Activated CD4-positive, alpha-beta T cell treated with anti-CD3 and anti-CD28 coated beads for 24 hours (primary cell): ENCODE measurements around the gene LMO4.

Source experiments
- DNase-seq, 2 donors: peaks; one replicate each; pipeline ENCODE4 v3.0.0-alpha.2; 2020; ENCODE audit warnings: low read depth in 2 of 2

Gene LMO4, protein sequence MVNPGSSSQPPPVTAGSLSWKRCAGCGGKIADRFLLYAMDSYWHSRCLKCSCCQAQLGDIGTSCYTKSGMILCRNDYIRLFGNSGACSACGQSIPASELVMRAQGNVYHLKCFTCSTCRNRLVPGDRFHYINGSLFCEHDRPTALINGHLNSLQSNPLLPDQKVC

DNA sequence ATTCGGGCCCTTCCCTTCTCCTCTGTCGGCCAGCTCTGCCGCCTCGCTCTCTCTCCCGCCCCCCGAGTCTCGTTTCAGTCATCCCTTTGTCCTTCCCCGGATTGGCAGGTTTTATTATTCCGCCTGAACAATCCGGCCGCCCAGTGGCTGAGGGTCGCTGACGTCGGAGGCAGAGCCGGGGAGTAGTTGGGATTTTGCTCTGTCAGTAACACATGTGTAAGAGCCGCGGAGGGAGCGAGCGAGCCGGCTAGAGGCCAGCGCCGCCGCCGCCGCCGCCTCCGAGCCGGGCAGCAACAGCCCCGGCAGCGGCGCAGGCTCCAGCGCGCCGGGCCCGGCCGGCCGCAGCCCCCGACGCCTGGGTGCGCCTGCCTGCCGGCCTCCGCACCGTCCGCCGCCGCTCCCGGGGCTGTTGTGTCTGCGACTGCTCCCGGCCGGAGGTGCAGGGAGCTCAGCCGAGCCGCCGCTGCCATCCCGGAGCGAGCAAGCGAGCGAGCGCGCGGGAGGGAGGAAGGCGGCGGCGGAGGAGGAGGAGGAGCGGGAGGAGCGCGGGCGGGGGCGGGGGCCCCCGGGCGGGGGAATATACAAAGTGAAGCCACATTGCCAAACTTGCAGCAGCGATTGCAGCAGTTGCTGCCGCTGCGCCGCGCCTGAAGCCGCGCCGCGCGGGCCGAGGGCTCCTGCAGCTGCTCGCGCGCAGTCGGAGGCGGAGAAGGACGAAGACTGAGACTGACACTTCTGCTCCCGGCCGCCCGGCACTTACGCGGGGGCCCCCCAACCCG, at the start of gene LMO4:
Gene LMO4, plus strand, starts transcription at position 609 of the 779 bp plus-strand sequence. CDS start 3,136 bp downstream, outside the sequence.
- DNase-seq = peak; percentile 67 to 68

DNA sequence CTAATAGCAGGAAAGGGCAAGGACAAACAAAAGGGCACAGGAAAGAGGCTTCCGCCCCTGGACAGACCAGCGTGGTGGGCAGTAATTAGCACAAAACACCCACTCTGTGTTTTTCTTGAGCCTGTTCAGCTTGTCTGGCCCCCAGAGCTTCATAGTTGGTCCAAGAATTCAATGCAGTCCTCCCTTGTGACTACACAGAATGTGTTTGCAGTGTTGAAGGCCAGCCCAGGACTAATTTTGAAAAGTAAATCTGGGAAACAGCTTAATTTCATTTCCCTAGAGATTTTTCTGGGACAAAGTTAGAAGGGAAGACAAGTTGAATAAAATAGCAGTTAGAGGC, 49.2 kb upstream of the LMO4 start:
- no peak for DNase-seq

DNA sequence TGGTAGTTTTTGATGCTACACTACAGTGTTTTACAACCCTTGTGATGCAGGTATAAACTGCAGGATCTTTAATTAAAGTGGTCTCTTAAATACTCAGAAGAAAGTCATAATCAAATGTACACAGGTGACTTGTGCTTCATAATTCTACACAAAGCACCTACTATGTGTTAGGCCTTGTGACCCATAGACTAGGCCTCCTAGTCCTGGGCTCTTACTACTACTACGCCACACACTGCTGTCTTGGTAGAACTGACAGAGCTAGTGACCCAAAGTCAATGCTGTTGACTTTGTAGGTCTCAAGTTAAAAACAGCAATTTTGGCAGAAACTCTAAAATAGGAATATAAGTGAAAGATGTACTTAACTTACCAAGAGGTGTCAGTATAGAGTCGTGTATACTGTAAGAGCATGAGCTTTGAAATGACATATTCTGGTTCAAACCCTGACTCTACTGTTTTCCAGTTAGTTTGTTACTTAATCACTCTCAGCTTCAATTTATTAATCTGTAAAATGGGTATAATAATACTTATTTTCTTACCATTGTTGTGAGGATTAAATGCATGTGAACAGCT, 48.6 kb upstream of the LMO4 start:
- DNase-seq = no peak

DNA sequence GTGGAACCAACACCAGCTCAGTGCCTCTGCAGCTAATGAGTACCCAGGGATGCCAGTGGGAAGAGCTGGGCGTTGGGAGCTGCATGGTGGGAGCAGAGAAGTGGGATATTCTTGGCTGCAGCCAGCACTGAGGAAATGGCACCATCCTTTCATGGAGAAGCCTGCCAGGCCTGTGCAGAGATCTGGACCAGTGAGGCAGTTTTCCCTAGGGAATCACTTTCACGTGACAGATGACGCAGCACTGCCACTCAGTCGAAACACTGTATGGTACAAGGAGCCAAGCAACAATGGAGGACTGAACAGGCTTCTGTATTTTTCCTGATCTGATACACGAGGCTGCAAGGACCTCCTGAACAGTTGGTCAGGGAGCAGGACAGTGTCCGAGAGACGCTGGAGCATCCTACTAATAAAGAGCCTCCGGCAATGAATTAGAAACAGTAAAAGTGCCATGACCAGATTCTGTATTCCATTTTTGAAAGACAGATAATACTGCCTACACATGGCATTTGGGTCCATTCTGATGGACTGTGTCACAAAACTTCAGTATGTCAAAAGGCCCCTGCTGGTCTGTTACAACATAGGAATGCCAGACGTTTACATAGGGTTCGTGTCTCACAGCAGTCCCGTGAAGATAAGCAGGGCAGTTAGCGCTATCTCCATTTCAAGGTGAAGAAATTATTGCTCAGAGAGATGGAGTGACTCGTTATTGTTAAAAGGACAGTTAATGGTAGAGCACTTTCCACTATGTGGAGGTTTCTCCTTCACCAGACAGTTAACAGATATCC, 44.0 kb upstream of the LMO4 start:
- no peak for DNase-seq

DNA sequence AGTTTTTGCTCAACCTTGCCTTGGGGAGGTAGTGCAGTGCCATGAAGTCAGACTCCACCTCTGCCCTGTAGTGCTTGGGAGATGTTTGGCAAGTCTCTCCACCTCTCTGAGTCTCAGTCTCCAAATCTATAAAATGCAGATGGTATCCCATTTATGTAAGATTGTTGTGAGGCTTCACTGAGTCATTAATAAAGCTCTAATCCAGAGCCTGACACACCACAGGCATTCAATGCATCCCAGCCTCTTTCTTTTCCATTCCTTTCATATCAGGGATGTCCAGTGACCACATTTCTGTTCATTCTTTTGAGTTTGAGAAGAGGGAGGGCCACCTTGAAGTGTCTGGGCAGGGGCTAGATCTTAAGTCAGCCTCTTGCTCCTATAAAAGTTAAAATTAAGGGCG, 37.6 kb upstream of the LMO4 start:
- no peak for DNase-seq

DNA sequence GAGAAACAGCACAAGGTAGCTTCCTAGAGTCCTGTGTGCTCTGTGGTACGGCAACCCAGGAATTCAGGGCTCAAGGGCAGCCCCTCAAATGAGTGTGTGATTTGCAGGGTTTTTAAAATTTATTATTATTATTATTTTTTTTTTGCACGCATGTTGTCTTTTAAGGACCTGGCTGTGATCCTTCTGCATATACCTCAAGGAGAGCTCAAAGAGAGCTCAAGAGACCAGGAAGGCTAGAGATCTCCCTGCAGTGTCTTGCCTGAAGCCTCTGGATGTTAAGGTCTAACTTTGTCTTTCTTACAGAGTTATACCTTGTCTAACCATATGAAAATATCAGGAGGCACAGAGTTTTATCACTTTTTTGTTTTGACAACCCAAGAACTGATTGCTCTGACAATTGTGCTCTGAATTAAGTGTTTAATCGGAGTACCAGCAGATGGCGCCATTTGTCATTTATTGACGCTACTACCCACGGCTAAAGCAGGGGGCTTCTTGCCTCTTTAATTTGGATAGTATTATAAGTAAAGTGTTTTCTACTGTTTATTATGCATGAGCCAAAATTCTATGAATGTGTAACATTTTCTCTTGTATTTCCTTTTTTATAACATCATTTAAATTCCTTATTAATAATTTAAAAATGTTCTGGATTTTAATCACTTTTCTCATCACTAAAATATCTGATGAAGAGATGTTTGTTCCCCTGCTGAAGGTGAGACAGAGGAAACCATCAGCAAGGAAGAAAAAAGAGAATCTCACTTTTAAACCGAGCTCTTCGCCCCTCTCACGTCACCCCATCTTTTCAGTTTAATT, 35.8 kb upstream of the LMO4 start:
- DNase-seq = peak; percentile 41 to 45

DNA sequence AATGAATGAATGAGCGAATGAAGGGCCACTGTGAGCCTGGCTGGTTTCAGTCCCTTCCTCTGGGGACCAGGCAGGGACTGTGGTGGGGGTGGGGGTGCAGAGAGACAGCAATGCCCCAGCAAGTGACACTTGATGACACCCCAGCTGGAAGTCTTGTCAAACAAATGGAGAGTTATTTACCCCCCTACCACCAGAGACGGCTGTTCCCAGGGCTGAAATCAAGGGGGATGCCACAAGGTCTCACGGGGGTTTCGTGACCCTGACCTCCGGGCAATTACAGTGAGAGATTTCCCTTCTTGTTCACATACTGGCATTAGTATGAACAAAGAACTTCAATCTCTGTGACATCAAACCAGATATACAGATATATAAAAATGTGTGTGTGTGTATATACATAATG, 34.0 kb upstream of the LMO4 start:
- no peak for DNase-seq

DNA sequence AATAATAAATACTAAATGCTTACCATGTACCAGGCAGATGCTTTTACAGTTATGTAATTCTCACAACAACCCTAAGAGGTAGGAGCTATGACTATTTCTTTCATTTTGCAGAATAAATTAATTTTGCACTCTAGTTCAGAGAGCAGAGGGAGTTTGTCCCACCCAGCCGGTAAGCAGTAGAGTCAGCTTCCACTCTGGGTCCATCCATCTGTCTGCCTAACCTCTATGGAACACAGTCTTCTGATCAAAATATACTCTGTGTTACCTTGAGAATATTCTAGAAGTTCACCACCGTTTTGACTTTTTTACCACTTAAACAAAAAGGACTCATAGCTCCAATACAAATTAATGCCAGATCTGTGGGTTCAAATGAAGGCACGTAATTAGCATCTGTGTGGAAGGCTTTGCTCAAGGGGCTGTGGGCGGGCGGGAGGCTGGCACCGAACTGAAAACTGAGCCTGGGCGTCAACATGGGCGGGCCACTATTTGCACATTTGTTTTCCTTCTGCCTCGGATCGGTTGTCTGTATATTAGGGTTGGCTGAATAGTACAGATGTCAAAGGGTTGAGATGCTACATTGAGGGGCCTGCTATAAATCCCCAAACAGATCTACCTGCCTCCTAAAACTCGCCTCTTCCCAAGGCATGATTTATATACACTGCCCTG, 33.1 kb upstream of the LMO4 start:
- no peak for DNase-seq

DNA sequence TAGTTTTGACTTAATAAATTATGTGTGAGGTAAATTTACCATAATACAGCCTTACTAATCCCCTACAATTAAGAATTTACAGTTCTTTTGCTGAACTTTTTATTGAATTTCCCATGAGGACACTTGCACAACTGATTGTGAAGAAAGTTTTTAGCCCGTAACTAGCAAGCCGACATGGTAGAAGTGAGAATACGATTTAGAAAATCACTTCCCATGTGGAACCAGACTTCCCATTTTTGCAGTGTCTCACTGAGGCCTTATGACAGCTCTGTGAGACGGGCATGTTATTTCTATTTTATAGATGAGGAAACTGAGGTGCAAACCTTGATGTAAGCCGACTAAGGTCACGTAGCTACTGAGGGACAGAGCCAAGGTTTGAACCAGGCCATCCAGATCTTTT, 32.5 kb upstream of the LMO4 start:
- DNase-seq = no peak

DNA sequence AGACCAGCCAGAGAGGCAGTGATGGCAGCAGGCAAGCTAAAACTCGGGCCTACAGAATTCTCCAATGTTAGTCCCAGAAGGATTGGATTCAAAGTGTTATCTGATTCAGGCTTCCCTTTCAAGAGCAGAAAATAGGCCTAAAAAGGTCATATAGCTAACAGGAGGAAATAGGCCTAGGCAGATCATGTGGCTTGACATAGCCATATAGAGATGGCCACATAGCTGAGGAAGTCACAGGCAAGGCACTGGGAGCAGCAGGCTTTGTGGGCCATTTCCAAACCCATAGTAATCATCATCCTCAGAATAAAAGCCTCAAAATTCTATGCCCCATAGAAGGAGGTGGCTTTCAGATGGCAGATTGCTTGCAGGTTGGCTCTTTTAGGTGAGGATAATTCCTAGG, 29.0 kb upstream of the LMO4 start:
- no peak for DNase-seq

DNA sequence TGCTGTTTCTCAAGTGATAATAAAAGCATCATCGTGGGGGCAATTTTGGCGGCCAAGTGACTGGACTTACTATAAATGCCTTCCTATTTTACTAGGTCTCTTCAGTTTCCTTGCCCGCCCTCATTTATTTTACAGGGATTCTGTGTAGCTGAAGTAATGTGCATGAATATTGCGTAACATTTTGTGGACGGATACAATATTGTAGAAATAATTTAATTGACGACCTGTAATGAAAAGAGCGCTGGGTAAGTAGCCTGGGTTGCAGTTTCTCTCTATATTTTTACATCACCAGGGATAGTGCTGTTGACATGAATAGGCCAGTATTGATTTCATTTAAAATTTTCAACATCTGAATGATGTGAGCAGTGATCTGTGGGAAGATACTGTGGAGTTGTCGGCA, 28.1 kb upstream of the LMO4 start:
- DNase-seq = no peak

DNA sequence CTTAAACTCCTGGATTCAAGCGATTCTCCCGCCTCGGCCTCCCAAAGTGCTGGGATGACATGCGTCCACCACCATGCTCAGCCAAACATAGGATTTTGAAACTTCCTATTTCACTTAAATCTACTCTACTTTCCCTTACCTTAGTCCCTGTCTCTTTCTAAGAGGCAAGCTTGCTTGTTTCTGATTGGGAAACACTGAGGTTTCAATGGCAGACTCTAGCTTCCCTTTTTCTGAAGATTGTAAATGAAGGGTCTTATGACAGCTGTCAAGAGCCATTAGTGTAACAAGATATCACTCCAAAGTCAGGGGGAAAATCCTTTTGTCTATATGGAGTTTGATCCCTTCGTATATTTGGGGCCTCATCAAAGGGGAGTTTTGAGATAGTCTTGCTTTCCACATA, 23.5 kb upstream of the LMO4 start:
- DNase-seq = no peak

DNA sequence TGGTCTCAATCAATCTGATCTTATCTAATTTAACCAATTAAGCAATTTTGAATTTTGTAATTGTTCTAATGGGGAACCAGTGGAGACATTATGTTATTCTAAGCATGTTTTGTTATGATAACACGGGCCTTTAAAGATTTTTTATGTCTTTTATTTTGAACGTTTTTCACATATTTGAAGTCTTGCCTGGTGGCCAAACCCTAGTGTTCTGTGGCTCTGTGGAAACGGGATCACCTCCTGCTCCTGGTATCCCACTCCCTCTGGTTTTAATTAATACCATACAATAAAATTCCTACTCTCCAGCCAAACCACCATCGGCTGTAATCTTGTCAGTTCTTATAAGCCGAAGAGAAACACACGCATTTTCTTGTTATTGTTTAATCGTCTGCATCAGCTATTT, 22.9 kb upstream of the LMO4 start:
- no peak for DNase-seq

DNA sequence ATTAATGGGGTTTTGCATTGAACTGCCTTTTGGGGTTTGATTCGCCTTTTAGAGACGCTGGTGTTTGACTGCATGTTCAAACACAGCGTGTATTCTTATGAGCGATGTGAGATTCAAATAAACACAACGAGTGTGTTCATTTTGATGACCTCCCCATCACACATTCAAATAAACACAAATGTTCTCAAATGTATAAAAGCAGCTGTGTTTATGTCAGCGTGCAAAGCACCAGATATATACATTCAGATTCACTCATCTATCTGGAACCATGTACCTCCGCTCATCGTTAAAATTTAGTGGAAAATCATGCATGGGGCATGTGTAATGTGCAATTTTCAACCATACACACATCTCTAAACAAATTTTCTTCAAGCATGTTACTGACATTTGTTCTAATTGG, 21.4 kb upstream of the LMO4 start:
- DNase-seq = no peak

DNA sequence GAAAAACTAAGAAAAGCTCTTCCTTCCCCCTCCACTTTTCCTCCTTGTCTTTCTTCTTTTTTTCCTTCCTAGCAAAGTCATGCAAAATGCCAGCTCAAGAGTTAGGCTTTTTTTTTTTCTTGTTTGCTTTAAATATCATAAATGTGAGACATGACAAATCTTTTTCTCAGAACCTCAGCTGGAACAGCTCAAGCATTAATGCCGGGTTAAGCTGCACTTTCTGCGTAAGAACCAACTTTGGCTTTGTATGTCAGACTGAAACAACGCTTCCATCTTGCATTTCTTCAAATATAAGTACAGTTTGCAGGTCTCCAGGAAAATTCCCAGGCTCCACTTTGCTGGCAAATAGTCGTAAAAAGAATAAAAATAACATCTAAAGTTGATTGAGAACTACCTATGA, 20.7 kb upstream of the LMO4 start:
- no peak for DNase-seq

DNA sequence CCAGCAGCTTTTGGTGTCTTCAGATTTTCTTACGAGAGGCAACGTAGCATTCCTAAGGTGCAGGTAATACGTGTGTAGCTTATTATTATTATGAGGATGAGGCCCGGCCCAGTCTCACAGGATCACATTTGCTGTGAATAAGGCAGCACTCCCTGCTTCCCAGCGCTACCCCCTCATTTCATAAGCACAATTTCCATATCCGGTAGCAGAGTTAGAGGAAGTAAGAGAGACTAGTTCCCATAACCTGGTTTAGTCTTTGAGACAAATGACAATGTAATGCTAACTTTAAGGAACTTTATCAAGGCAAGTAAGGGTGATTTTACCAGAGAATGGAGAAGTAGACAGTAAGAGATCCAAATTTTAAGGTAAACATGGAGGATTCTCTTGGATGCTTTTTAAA, 14.6 kb upstream of the LMO4 start:
- no peak for DNase-seq

DNA sequence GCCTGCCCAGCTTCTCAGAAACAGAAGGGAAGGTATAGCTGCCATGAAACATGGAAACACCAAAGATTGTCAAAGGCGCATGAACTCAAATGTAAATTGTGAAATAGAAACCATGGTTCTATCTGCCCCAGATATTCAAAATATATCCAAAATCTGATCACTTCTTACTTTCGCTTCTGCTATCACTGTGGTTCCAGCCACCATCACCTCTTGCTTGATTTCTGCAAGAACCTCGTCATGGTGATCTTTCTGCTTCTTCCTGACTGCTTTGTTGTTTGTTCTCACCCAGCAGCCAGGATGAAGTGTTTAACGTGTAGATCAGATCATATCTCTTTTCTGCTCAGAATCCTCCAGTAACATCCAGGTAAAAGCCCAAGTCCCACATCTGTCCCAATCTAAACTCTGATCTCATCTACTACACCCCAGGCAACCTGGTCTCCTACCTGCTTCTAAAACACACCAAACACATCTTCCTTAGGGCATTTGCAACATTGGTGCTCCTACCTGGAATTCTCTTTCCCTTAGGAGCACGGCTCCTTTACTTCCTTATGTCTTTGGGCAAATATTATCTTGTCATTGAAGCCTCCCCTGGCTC, 10.5 kb upstream of the LMO4 start:
- DNase-seq = no peak

DNA sequence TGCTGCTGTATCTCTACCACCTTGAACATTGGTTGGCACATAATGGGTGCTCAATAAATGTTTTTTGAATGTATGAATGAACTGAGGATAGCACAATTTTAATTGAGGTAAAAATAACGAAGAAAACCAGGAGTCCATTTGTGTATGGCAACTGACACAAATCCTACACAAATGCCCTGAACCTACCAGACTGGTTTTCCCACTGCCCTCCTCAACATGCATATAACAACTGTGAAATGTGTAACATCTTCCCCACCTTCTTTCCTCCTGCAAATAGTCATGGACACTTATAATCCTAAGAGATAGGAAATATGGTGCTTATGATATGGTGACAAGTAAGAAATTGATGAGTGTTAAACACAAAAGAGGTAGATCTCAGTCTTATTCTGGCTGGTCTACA, 9.9 kb upstream of the LMO4 start:
- DNase-seq = no peak

DNA sequence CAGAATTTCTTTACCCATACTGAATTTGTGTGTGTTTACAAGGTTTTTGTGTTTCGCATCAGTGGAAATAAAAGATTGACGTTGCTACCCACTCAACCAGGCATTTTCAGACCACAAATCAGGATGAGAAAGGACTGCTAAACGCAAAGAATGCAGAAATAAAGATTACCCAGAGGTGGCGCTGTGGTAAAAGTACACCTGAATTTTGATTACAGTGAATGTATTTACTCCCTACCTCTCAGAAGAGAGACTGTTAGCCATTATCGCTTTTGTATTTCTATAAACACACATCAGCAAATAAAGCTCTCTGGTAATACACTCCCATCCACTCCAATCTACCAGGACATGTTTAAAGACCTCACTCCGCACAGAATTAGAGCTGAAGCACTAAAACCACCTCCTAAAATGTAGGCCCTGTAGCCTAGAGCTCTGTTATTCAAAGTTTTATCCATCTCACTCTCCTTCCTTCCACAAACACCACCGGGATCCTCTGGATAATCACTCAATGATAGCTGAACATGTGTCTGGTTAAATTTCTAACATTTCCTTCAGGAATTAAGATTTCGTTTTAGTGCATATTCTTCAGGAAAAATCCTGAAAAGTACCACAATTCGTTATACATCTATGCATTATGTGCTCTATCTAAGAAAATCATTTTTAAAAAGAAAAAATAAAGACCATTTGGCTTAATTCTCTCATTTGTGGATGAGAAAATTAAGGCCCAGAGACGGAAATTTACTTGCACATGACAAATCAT, 2.5 kb upstream of the LMO4 start:
- DNase-seq = no peak
